ENCODE data around the gene COMMD6.

Gene COMMD6

DNA sequence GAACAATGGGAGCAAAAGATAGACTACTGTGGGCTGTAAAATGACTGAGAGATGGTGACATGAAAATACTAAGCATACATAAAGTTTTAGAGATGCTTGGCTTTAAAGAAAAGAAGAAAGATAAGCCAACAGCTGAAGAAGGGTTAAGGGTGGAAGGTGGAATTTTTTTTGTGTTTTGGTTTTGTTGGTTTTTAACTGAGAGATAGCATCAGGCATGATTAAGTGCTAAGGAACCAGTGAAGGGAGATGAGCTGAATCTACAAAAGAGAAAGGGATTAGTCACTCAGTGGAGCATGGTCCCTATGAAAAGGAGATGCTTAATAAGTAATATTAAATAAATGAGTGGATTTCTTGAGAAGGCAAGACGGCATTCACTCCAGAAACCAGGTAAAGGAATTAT is 43.1 kb downstream of the COMMD6 start:
- TF ChIP-seq, protein P1, sequence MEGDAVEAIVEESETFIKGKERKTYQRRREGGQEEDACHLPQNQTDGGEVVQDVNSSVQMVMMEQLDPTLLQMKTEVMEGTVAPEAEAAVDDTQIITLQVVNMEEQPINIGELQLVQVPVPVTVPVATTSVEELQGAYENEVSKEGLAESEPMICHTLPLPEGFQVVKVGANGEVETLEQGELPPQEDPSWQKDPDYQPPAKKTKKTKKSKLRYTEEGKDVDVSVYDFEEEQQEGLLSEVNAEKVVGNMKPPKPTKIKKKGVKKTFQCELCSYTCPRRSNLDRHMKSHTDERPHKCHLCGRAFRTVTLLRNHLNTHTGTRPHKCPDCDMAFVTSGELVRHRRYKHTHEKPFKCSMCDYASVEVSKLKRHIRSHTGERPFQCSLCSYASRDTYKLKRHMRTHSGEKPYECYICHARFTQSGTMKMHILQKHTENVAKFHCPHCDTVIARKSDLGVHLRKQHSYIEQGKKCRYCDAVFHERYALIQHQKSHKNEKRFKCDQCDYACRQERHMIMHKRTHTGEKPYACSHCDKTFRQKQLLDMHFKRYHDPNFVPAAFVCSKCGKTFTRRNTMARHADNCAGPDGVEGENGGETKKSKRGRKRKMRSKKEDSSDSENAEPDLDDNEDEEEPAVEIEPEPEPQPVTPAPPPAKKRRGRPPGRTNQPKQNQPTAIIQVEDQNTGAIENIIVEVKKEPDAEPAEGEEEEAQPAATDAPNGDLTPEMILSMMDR (conservative IDR thresholded peaks at IDR 0.05; ENCODE audit: low read depth, low read length): no peak
- no peak overlapping the region for H3K9ac ChIP-seq
- no peak overlapping the region for H3K27ac ChIP-seq
- H4K20me1 ChIP-seq (ENCODE audit: insufficient read depth): no peaks in the 10 kb centered on the region
- no peaks in the 10 kb centered on the region for H3K36me3 ChIP-seq (ENCODE audit: insufficient read depth)
- no peak overlapping the region for H2AFZ ChIP-seq (ENCODE audit: low read depth)
- H3K79me2 ChIP-seq (ENCODE audit: insufficient read depth, low read depth): no peaks in the 10 kb centered on the region
- H3K4me1 ChIP-seq (ENCODE audit: low read depth, poor library complexity, severe bottlenecking): peaks cover 16% of the 10 kb centered on the region
- no peak overlapping the region for H3K4me3 ChIP-seq (IDR thresholded peaks at IDR 0.05; ENCODE audit: insufficient read depth, low read depth, low read length)
- no peak overlapping the region for H3K4me2 ChIP-seq
- H3K27me3 ChIP-seq (ENCODE audit: insufficient read depth, low read depth): no peaks in the 10 kb centered on the region

- H3K4me1 ChIP-seq (ENCODE audit: low read depth, poor library complexity, severe bottlenecking): peaks cover 22% of the 10 kb centered on the region
- H3K27ac ChIP-seq: no peak overlapping the region
- no peaks in the 10 kb centered on the region for H3K27me3 ChIP-seq (ENCODE audit: insufficient read depth, low read depth)
- TF ChIP-seq, protein P1 (conservative IDR thresholded peaks at IDR 0.05; ENCODE audit: low read depth, low read length): no peak
- H3K4me3 ChIP-seq (IDR thresholded peaks at IDR 0.05; ENCODE audit: insufficient read depth, low read depth, low read length): no peak overlapping the region
- no peak overlapping the region for H3K4me2 ChIP-seq
- H2AFZ ChIP-seq (ENCODE audit: low read depth): no peak overlapping the region
- H3K79me2 ChIP-seq (ENCODE audit: insufficient read depth, low read depth): no peaks in the 10 kb centered on the region
- H3K9ac ChIP-seq: no peak overlapping the region
- H3K36me3 ChIP-seq (ENCODE audit: insufficient read depth): no peaks in the 10 kb centered on the region
- no peaks in the 10 kb centered on the region for H4K20me1 ChIP-seq (ENCODE audit: insufficient read depth)
Measured at GRCh38 chr13:75493156-75493555, 44.5 kb downstream of the COMMD6 start.

- peaks cover 30% of the 10 kb centered on the region for H3K4me1 ChIP-seq (ENCODE audit: low read depth, poor library complexity, severe bottlenecking)
- H4K20me1 ChIP-seq (ENCODE audit: insufficient read depth): no peaks in the 10 kb centered on the region
- H3K79me2 ChIP-seq (ENCODE audit: insufficient read depth, low read depth): no peaks in the 10 kb centered on the region
- no peaks in the 10 kb centered on the region for H3K27me3 ChIP-seq (ENCODE audit: insufficient read depth, low read depth)
- H3K27ac ChIP-seq: no peak overlapping the region
- no peak overlapping the region for H3K4me2 ChIP-seq
- H3K4me3 ChIP-seq (IDR thresholded peaks at IDR 0.05; ENCODE audit: insufficient read depth, low read depth, low read length): no peak overlapping the region
- H3K9ac ChIP-seq: no peak overlapping the region
- H2AFZ ChIP-seq (ENCODE audit: low read depth): no peak overlapping the region
- no peaks in the 10 kb centered on the region for H3K36me3 ChIP-seq (ENCODE audit: insufficient read depth)
- TF ChIP-seq, protein P1 (conservative IDR thresholded peaks at IDR 0.05; ENCODE audit: low read depth, low read length): no peak
Measured at GRCh38 chr13:75492389-75492788, 45.3 kb downstream of the COMMD6 start.

DNA sequence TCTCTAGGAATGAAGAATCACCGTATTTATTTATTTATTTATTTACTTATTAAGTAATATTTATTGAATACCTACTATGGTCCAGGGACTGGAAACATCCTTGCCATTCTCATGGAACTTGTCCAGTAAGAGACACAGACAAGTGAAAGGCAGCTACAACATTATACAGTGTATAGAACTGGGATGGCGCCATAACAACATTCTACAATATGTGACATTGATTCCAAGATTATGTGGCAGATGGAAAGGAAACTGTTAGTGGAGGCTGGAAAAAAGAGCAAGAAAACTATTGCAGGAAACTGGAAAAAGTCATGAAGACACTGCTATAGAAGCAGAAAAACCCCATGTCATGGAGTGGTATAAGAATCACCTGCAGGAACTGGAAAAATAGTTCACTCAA is 46.3 kb downstream of the COMMD6 start:
- Histone ChIP-seq H3K27ac (no peak overlapping the region), H3K9ac (no peak overlapping the region), H4K20me1 (ENCODE audit: insufficient read depth) (no peaks in the 10 kb centered on the region), H3K79me2 (ENCODE audit: insufficient read depth, low read depth) (no peaks in the 10 kb centered on the region), H3K4me2 (no peak overlapping the region), H2AFZ (ENCODE audit: low read depth) (no peak overlapping the region), H3K4me1 (ENCODE audit: low read depth, poor library complexity, severe bottlenecking) (peaks cover 40% of the 10 kb centered on the region), H3K4me3 (IDR thresholded peaks at IDR 0.05; ENCODE audit: insufficient read depth, low read depth, low read length) (no peak overlapping the region), H3K36me3 (ENCODE audit: insufficient read depth) (no peaks in the 10 kb centered on the region), H3K27me3 (ENCODE audit: insufficient read depth, low read depth) (no peaks in the 10 kb centered on the region)
- TF ChIP-seq, protein P1 (conservative IDR thresholded peaks at IDR 0.05; ENCODE audit: low read depth, low read length): no peak
